Globus pallidus (tissue), 1 donor: ENCODE data around the gene RAB4B.
A peak's percentile ranks its signal among the peaks of the same experiment; 100 is the strongest.
"Not testable (repeated sequence)": the region's sequence is repeated elsewhere in the genome, so short reads cannot be mapped to it uniquely, and the experiment has no call there.

Experiments used
- DNase-seq: peaks from one replicate; pipeline ENCODE4 v3.0.0-alpha.2; 2015; ENCODE audit warnings: low spot score

Gene RAB4B

GRCh38 chr19:40803857-40804782 lies 26.1 kb downstream of the RAB4B start:
- no peak for DNase-seq

GRCh38 chr19:40804783-40805242 lies 26.8 kb downstream of the RAB4B start:
- DNase-seq: no peak

GRCh38 chr19:40805258-40805868 lies 27.3 kb downstream of the RAB4B start:
- no peak for DNase-seq

GRCh38 chr19:40806423-40807146 lies 28.5 kb downstream of the RAB4B start:
- peak; percentile 97 for DNase-seq

GRCh38 chr19:40807147-40808020 lies 29.3 kb downstream of the RAB4B start:
- no peak for DNase-seq

GRCh38 chr19:40808021-40808325 lies 29.9 kb downstream of the RAB4B start:
- no peak for DNase-seq

GRCh38 chr19:40808497-40808896 lies 30.4 kb downstream of the RAB4B start:
- DNase-seq: no peak

GRCh38 chr19:40809358-40810086 lies 31.5 kb downstream of the RAB4B start:
- no peak for DNase-seq

- DNase-seq: no peak
Measured at GRCh38 chr19:40810160-40810559, 32.1 kb downstream of the RAB4B start.

- peak; percentile 77 for DNase-seq
Measured at GRCh38 chr19:40810649-40811408, 32.8 kb downstream of the RAB4B start.

GRCh38 chr19:40811478-40812341 lies 33.7 kb downstream of the RAB4B start:
- DNase-seq: no peak

- DNase-seq: not testable (repeated sequence)
Measured at GRCh38 chr19:40812571-40812970, 34.5 kb downstream of the RAB4B start.

GRCh38 chr19:40813182-40813581 lies 35.1 kb downstream of the RAB4B start:
- DNase-seq: no peak

- no peak for DNase-seq
Measured at GRCh38 chr19:40815223-40815622, 37.2 kb downstream of the RAB4B start.

- DNase-seq: peak; percentile 58
Measured at GRCh38 chr19:40818480-40819399, 40.7 kb downstream of the RAB4B start.

- DNase-seq: not testable (repeated sequence)
Measured at GRCh38 chr19:40819479-40820234, 41.6 kb downstream of the RAB4B start.

GRCh38 chr19:40822161-40822560 lies 44.1 kb downstream of the RAB4B start:
- DNase-seq: no peak
